GM21825 (cell line): ENCODE data around the gene RIC8B.
A peak's percentile ranks its signal among the peaks of the same experiment; 100 is the strongest.
"Not testable (repeated sequence)": the region's sequence is repeated elsewhere in the genome, so short reads cannot be mapped to it uniquely, and the experiment has no call there.

Experiments
- ATAC-seq: cut with Tn5 transposase; IDR thresholded peaks from one replicate; pipeline ENCODE4 v1.9.1; 2021; ENCODE audit warnings: mild to moderate bottlenecking, moderate library complexity; ENCODE audit not compliant: unreplicated experiment

The RIC8B gene, protein sequence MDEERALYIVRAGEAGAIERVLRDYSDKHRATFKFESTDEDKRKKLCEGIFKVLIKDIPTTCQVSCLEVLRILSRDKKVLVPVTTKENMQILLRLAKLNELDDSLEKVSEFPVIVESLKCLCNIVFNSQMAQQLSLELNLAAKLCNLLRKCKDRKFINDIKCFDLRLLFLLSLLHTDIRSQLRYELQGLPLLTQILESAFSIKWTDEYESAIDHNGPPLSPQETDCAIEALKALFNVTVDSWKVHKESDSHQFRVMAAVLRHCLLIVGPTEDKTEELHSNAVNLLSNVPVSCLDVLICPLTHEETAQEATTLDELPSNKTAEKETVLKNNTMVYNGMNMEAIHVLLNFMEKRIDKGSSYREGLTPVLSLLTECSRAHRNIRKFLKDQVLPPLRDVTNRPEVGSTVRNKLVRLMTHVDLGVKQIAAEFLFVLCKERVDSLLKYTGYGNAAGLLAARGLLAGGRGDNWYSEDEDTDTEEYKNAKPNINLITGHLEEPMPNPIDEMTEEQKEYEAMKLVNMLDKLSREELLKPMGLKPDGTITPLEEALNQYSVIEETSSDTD

DNA sequence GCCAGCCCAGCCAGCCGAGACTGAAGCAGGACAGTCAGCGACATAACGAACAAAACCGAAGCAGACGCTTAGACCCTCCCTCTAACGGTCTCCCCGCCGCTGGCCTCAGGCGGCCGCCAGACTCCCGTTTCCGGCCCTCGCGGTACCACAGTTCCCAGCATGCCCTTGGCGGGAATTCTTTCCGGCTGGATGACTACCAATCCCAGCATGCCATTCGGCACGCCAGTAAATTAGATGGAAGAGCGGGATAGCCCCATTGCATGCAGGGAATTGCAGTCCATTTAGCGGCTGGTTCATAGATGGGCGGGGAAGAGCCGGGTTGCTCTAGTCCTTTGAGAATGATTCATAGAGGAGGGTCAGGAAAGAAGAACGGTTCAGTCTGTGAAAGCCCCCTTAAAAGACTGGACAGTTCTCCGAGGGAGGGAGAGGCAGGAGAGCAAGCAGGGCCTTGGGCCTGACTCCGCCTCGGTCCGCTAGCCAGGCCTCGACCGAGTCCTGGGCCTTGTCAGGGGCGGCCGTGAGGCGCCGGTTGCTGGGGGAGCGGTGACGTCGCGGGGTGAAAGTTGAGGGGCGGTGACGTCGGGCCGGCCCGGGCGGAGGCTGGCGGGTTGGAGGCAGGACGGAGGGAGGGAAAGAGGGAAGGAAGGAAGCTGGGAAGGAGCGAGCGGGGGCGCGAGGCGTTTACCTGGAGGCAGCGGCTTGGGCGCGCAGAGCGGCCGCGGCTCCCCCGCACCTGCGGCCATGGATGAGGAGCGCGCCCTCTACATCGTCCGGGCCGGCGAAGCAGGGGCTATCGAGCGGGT, at the start of gene RIC8B:
TSS of gene RIC8B (plus strand) at position 678 of the 803 bp plus-strand sequence. CDS start at position 742, 64 bp downstream.
- ATAC-seq = peak; percentile 87

DNA sequence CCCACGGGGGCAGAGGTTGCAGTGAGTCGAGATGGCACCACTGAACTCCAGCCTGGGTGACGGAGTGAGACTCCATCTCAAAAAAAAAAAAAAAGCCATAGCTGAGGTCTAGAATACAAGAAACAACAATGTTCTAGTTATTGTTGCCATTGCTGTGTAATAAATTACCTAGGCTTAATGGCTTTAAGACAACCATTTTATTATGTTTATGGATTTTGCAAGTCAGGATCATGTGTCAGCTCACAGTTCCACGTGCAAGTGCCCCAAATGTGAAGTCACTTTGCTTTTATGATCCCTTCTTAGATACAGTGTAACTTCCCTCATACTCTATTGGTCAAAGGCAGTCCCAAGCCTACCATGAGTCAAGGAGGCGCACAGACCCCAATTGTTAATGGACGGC, 49.5 kb upstream of the RIC8B start:
- ATAC-seq = no peak

DNA sequence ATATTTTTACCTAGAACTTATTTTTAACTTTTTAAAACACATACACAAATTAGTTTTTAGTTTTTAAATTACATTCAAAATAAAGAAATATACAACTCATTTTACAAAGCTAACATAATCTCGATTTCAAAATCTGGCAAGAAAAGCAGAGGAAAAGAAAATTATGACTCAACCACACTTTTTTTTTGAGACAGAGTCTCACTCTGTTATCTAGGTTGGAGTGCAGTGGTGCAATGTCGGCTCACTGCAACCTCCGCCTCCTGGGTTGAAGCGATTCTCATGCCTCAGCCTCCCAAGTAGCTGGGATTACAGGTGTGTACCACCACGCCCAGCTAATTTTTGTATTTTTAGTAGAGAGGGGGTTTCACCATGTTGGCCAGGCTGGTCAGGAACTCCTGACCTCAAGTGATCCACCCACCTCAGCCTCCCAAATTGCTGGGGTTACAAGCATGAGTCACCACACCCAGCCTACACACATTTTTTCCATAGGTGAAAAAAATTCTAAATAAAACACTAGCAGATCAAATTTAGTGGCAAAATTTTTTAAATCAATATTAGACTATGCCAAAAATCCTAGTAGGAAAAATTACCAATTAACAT, 47.8 kb upstream of the RIC8B start:
- ATAC-seq = not testable (repeated sequence)

DNA sequence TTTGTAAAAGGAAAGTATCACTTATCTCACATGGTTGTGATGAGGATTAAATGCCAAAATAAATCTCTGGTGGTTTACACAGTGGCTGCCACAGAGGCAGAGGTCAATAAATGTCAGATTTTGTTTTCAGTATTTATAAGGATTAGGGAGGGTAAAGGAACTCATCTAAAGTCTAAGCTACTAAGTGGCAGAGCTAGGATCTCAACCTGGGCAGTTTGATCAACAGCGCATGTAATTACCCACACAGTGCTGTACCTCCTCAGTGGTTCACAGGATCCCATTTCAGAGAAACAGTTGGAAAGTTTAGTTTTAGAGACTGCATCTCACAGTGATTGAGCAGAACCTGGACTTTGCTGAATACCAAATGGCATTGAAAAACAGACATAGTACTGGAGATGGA, 44.9 kb upstream of the RIC8B start:
- ATAC-seq = no peak

DNA sequence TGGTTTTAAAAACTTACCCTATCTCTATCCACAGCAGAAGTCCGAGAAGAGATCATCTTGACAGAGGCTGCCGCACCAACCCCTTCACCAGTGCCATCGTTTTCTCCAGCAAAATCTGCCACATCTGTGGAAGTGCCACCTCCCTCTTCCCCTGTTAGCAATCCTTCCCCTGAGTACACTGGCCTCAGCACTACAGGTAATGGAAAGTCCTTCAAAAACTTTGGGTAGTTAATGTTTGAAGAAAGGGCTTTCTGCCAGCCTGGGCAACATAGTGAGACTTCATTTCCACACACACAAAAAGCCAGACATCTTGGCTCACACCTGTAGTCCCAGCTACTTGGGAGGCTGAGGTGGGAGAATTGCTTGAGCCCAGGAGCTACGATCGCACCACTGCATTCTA, 41.6 kb upstream of the RIC8B start:
- ATAC-seq = no peak

DNA sequence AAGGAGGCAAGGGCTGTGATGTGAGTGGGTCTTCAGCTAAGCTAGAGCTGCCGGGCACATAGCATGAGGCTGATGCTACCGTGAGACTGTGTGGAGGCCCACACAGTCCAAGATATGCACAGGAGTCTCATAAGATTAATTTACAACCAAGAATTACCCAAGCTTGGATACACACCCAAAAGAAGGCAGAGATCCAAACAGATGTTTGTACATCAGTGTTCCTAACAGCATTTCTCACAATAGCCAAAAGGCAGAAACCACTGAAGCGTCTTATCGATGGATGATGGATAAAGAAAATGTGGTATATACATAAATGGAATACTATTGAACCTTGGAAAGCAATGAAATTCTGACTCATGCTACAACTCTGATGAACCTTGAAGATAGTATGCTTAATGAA, 40.8 kb upstream of the RIC8B start:
- no peak for ATAC-seq

DNA sequence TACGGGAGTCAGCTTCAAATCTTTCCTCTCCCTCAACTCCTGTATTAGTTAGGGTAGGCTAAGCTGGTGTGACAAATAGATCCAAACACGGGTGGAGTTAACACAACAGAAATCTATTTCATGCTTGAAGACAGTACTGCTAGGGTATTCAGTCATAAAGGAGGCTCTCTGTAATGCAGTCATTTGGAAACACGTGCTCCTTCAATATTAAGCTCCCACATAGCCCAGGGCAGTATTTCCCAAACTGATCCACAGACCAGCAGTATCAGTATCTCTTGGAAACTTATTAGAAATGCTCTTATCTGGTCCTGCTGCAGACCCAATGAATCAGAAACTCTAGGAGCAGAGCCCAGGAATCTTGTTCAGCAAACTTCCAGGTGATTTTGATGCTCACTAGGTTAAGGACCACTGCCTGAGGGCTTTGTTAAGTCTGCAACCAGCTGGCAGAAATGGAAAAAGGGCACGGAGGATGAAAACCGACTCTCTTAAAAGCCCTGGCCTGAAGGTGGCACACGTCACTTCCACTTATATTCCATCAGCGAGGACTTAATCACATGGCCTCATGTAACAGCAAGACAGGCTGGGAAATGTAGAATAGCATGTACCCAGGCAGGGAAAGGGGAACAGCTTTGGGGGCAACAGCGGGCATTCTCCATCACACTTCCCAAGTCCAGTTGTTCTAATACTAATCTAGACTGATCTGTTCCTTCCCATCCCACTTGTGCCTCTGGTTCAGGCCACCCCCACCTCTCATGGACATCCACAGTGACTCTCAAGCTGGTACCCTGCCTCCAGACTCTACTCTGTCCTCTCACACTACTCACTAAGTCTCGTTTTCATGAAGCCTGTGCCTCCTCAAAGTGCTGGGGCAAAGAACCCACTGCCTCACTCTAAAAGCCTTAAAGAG, 38.2 kb upstream of the RIC8B start:
- no peak for ATAC-seq

DNA sequence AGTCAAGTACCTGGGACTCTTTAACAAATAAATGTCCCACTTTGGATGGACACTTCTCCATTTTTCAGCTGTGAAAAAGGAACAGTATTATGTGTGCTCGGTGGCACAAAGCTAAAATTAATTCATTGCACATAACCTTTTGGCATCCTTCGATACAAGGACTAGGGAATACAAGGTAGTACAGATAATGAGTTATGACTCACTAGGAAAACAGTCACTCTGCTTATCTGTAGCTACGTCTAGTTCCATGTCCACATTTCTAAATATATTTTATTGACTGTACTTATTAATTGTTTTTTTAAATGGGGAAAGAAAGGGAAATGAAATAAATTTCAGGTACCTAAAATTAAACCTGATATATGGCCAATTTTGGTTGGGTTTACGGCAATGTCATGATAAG, 35.2 kb upstream of the RIC8B start:
- ATAC-seq = no peak

DNA sequence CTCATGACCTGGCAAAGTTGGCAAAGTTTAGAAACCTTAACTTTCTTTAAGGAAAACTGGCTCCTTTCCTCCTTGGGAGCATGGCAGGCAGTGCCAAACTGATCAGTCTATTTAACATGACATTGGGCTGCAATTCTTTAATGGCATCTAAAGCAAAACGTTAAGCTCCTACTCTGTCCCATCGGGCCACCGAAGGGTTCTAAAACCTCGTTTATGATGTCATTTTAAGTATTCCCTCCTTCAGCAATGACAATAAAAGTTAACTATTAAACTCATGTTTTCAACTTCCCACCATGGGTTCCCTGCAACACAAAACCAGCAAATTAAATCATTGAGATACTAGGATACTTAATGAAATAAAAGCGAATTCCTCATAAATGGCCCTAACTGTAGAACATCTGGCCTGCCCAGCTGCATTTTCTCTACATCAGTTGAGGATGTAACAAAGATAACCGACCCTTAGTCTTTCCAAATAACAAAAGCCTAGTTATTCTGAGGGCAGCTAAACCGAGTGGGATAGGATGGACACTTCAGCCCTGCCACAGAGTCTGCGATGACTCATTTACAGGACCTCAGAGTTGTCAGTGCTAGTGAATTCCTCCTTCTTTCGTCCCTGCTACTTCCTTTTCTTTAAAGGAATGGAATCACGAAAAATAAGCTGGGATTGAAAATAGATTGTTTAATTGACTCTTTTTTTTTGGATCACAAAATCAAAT, 34.5 kb upstream of the RIC8B start:
- no peak for ATAC-seq

DNA sequence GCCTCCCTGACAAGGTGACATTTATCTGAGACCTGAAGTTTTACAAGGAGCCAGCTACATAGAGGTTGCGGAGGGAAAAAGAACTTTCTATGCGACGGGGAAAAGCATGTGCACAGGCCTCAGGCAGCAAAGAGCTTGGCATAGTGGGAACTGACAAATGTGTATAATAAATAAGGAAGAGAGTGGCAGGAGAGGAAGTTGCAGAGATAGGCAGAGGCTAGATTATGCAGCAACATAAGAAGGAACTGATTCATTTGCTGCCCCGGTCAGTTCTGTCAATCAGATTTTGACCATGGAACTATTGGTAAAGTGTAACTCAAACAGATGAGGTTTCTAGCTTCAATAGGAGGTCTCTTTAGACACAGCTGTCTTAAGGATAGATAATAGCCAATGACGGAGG, 33.7 kb upstream of the RIC8B start:
- no peak for ATAC-seq

DNA sequence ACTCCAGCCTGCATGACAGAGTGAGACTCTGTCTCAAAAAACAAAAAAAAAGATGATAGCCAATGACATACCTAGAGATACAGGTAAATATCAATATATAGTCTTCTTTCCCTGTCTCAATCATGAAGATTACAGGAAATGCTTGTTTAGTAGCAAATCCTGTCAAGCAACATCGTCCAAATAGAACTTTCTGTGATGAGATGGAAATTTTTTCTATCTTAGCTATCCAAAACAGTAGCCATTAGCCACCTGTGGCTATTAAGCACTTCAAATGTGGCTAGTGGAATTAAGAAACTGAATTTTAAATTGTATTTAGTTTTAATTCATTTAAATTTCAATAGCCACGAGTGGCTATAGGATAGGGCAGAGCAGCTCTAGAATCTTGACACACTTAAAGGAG, 33.2 kb upstream of the RIC8B start:
- ATAC-seq = no peak

DNA sequence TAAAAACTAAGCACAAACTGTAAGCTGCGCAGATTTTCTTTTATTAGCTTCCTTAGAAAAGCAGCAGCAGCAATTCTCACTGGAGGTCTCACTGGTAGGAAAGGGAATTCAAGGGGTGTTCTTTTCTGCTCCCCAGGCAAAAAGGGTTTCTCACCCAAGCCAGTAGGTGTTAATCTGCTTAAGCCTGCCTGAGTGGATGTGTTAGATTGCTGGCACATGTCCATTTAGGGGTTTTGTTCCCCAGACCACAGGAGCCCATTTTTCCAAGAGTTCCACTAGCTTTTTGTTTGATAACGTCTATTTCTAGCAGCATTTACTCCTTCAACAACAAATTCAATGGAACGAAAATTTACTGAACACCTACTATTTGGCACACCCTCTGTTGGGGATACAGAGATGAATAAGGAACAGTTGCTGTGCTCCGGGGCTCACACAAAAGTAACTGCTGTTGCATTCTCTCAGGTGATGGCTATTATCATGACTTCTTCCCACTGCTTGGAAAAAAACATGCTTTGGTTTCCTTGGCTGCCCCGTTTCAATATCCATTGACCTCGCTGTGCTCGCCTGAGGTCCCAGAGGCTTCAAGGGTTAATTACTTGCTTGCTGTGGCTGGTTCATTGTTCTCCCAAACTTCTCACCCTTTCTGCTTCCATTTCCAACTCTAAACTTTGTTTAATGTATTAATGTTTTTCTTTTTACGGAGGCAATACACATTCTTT, 31.1 kb upstream of the RIC8B start:
- ATAC-seq = no peak

DNA sequence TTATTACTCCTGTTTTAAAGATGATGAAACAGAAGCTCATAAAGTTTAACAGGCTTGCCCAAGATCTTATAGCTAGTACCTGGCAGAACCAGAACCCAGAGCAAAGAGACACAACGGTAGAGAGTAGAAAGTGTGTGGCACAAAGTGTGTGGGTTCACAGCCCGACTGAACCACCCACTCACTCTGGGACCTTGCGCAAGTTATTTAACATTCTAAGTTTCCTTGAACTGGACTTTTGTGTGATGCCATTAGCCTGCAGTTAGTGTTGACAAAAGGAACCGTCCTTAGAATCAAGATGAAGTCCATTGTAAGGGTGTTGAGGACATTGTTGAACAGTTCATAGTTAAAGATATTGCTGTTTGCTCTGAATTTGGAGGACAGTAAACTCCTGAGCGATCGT, 29.9 kb upstream of the RIC8B start:
- no peak for ATAC-seq

DNA sequence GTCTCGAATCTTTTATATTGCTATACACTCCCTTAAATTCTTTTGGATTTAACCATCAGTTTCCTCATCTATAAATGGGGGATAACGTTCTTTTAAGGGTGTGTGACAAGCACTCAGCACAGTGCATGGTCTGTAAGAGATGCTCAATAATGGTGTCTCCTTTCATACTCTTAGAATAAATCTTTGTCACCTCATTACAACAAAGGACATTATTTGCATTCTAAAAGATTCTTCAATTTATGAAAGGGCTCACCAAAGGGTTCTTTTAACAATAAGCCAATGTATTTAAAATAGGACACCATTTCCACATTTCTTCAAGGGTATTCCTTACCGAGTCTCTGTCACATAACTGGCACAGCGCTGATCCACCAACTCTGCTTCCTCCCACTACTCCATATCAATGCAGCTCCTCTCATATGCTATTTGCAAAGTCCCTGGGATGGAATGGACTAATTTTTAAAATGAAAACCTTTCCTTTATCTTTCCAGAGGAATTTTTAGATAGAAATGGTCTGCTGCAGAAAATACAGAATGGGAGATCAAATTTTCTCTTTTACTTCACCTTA, 29.2 kb upstream of the RIC8B start:
- ATAC-seq = no peak

DNA sequence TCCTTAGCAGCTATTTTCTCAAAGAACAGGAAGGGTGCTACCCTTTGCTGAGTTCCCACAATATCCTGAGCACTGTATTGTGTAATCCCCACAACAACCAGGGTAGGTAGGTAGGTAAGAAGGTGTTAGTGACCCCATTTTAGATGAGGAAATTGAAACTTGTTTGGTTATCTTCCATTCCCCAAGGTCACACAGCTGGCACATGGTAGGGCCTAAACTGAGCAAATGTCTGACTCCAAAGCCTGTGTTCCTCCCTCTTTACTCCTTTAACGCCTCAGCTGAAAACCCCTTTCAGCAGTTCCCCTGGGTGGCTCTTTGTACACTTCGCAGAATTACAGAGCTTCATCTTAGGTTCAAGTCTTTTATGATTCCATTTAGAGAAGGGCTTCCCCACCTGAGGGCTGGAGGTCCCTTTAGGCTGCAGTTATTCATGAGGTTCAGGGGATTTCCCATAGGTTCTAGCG, 26.5 kb upstream of the RIC8B start:
- no peak for ATAC-seq

DNA sequence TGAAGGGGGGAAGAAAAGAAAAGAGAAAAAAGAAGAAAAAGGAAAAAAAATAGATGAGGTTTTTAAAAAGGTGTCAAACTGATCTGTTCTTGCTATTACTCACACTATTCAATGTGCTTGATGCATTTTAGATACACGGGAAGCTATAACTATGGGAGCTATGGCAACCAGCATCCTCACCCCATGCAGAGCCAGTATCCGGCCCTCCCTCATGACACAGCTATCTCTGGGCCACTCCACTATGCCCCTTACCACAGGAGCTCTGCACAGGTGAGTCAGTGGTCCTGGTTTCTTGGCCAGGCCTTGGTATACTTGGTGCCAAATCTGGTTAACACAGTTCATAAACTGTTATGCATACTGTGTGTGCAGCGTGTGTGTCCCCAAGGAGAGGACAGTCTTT, 24.0 kb upstream of the RIC8B start:
- ATAC-seq = no peak

DNA sequence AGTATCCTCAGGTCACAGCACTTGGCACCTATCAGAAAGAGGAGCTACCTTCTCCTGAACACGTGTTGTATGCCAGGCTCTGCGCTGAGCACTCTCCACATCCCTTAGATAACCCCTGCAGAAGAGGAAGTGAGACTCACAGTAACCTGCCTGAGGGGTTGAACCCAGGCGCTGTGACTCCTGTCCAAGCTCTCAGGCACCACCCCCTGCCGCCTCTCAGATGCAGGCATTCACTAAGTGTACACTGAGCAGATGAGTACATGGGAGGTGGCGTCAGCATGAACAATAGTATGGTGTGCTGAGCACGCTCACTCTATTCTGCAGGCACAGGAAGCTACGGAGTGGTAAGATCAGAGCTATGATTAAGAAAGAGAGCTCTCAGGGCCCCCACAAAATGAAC, 21.0 kb upstream of the RIC8B start:
- ATAC-seq = peak; percentile 98

DNA sequence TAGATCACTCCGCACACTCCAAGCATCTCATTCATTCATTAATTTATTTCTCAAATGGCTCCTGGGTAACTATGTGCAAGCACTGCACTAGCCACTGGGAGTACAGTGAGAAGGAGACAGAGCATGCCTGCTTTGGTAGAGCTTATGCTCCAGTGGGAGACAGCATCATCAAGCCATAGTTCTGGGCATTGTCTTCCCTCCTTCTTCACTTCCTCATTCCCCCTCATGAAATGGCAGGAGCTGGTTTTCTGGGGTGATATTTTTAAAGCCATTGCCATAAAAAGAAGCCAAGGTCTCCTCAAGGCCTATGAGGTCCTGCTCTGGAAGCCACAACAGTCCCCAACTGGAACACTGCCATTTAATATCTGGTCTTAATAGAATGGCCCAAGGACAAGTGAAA, 20.2 kb upstream of the RIC8B start:
- ATAC-seq = no peak
